WI38 (cell line): Measurements from ENCODE around the gene DGKG.

Experiments
- H3K4me3 ChIP-seq: 2 replicates; pipeline ENCODE4 v1.5.1; 2011; ENCODE audit warnings: low read depth, mild to moderate bottlenecking, control low read depth, low read length
- TF ChIP-seq, protein P1 (sequence below): IDR thresholded peaks from 2 replicates; pipeline ENCODE4 v1.5.1; 2012; ENCODE audit warnings: low read depth, mild to moderate bottlenecking, control low read depth, low read length

DGKG gene

DNA sequence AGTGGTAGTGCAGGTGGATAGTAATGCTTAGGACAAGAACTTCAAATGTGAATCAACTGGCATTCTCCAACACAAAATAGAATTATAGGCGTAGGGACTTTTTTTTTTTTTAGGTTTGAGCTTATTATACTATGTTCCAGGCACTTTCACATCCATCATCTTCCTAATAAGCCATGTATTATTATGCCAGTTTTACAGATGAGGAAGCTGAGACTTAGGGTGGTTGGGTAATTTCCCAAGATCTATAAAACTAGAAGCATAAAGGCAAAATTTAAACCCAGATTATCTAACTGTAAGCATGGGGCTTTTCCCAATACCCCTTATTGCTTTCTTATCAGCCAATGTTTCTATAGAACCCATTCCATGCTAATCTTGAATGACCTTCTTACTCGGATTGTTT lies 178.0 kb downstream of the DGKG start:
- no peak overlapping the region for H3K4me3 ChIP-seq
- TF ChIP-seq, protein P1, sequence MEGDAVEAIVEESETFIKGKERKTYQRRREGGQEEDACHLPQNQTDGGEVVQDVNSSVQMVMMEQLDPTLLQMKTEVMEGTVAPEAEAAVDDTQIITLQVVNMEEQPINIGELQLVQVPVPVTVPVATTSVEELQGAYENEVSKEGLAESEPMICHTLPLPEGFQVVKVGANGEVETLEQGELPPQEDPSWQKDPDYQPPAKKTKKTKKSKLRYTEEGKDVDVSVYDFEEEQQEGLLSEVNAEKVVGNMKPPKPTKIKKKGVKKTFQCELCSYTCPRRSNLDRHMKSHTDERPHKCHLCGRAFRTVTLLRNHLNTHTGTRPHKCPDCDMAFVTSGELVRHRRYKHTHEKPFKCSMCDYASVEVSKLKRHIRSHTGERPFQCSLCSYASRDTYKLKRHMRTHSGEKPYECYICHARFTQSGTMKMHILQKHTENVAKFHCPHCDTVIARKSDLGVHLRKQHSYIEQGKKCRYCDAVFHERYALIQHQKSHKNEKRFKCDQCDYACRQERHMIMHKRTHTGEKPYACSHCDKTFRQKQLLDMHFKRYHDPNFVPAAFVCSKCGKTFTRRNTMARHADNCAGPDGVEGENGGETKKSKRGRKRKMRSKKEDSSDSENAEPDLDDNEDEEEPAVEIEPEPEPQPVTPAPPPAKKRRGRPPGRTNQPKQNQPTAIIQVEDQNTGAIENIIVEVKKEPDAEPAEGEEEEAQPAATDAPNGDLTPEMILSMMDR = no peak

DNA sequence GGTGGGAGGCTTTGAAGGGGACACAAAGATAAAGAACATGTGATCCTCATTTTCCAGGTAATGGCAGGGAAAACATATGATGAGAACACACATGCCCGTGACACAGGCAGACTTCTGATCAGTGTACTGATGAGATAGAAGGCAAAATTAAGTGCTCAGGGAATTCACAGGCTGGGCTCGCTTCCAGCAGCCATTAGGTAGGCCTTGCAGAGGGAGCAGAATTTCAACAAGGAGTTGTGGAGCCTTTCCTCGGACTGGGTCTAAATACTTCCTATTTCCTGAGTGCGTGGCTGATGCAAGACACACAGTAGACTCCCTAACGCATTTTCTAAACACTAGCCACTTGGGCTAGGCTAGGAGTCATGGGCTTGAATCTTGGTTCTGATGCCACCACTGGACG lies 179.2 kb downstream of the DGKG start:
- no peak overlapping the region for H3K4me3 ChIP-seq
- TF ChIP-seq, protein P1 = no peak

DNA sequence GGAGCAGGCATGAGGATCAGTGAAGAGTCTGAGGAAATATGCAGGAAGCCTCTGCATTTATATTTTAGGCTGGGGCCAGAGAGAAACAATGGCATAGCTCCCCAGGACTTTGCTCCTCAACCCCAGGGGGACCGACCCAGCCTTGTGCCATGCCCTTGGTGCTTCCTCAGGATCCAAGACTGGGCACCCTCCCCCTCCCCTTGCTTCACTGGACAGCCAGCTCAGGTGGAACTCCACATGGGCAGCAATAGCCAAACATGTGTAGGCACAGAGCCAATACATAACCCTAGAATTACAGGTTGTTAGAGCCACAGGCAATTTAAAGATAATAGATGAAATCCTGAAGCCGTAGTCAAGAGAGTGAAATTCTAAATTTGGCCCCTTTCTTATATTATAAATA lies 180.1 kb downstream of the DGKG start:
- H3K4me3 ChIP-seq = no peak overlapping the region
- TF ChIP-seq, protein P1 = no peak

DNA sequence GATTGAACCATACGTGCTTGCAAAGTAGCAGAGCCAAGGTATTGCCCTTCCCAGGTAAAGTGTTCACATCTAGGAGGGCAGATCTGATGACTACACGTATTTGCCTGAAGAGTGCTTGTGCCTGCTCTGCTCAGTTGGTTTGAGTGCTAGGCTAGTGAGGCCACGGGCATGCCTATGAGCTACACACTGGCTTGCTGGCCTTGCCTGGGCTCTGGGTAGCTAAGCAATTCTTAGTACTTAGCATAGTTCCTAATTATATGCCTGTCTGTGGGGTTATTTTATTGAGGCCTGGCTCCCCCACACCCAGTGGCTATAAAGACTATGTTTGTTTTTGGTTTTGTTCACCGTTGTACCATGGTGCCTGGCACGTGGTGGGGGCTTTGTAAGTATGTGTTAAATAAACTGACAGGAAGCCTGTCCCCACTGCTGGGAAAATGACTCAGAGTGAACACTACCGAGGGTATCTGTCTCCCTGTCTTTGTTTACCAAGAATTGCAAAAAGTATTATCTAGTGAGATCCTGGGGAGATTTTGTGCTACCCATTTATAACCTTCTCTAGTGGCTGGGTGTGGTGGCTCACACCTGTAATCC lies 181.0 kb downstream of the DGKG start:
- no peak overlapping the region for H3K4me3 ChIP-seq
- TF ChIP-seq, protein P1 = no peak

DNA sequence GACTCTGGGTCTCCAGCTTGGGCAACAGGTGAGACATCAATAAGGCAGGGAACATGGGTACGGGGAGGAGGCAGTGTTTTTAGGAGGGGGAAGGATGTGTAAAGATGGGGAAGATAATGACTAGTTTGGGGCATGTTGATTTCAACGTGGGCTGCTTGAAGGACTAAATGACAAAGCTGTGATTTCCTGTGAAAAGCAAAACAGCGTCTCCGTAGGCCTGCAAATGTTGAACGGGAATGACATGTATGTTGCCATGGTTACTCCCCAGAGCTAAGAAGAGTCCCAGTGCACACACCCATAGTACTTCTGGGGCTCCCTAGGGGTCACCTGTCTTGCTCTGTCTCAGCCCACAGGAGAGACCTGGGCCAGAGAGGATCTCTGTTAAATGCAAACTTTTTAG lies 181.9 kb downstream of the DGKG start:
- no peak overlapping the region for H3K4me3 ChIP-seq
- TF ChIP-seq, protein P1 = no peak

DNA sequence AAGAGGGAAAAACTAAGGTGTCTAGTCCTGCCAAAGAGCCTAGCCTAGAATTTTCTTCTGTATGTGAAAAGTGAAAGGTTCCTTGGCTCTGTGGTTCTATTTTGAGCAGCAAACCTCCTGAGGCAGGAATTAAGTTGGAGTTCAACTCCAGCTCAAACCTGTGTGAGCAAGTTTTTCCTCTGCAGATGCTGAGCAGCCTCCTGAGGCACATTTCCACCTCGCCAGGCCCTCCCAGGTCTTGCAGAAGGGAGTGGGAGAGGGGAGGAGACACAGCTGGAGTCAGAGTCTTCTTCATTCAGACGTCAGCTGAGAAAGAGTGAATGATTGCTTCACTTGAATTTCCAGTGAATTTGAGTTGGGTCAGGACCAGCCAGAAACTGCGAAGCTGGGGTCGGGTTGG lies 183.6 kb downstream of the DGKG start:
- TF ChIP-seq, protein P1 = no peak
- H3K4me3 ChIP-seq = no peak overlapping the region

DNA sequence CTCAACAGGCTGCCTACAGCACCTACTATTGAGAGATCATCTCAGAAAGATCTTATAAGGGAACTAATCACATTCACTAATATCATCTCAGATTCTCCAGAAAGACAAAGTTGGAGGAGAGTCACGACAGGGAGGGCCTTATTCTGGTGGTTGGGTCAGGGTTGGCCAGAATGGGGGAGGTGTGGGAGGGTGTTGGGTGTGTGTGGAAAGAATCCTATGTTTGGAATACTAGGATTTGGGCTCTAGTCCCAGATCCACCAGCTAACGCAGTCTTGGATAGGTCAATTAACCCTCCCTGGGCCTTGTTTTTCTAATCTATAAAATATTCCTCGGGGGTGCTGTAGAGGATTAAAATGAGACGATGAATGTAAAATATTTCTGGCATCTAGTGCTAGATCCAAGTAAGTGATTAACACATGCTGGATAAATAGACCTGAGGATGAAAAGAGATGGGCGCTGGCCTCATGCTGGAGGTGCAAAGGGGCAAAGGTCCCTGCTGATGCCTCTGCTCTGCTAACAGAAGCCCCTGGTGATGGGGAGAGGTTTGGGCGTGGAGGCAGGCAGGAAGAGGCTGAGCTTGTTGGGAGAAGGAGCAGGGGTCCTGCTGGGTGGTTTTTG lies 185.6 kb downstream of the DGKG start:
- no peak overlapping the region for H3K4me3 ChIP-seq
- TF ChIP-seq, protein P1 = no peak
